GM19099 (cell line): Measurements from ENCODE around the gene NKAP.

Source experiments
- POLR2A ChIP-seq: IDR thresholded peaks from 3 replicates; pipeline ENCODE4 v1.6.1; 2011; ENCODE audit warnings: low read depth; ENCODE audit not compliant: insufficient read length; ENCODE audit errors: extremely low read depth

NKAP gene

GRCh38 chrX:119943185-119943988 lies at the start of gene NKAP:
TSS of gene NKAP (minus strand) at chrX:119943751. CDS start at chrX:119943605, 146 bp downstream.
- peak; percentile 59 for TF ChIP-seq POLR2A

DNA sequence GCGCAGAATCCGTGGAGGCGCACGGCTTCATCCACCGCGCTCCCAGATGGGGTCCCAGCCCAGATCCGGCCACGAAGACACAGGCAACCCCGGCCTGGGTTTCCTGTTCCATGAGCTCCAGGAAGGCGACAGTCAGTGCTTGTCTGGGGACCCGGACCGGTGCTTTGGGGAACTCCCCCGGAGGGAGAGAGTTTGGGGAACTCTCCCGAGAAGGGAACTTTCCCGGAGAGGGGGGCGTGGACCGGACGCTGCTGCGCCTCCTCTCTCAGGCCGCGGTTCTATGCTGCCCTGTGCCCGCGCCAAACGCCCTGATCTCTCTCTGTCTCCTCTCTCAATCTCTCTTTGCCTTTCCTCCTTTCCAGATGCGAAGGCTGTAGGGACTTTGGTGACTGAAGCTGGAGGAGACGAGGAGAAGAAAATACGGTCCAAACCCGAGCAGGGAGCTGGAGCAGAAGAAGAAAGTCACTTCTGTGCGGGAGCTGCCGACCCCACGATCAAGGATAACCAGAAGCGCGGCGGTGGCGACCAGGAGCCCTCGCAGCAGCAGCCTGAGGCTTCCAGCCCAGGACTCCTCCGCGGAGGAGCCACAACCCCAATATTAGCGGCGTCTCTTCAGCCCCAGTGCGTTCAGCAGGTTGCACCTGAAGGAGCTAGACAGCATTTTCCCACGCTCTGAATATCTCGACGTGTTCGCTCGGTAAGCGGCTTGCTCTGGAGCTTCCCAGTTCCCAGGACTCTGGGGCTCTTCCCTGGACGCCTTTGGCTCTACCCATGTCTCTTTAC lies 47.6 kb upstream of the NKAP start:
- TF ChIP-seq POLR2A, result no peak

DNA sequence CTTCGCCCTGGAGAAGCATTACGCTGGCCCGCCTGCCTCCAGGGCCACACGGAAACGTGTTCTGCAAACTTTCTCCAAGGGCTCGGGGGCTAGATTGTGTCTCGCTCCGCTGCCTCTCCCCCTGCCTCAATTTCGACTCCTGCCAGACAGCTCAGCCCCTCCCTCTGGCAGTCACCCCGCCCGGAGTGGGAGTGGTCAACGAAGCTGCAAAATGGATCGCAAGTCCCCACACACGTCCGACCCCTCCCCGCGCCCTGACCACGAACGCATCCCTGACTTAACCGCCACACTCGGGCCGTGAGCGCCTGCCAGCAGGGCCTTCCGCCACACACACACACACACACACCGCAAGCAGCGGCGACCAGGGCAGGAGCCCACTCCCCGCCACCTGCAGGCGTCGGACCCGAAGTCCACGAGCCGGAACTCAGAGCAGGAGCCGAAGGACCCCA lies 47.0 kb upstream of the NKAP start:
- TF ChIP-seq POLR2A, result no peak

DNA sequence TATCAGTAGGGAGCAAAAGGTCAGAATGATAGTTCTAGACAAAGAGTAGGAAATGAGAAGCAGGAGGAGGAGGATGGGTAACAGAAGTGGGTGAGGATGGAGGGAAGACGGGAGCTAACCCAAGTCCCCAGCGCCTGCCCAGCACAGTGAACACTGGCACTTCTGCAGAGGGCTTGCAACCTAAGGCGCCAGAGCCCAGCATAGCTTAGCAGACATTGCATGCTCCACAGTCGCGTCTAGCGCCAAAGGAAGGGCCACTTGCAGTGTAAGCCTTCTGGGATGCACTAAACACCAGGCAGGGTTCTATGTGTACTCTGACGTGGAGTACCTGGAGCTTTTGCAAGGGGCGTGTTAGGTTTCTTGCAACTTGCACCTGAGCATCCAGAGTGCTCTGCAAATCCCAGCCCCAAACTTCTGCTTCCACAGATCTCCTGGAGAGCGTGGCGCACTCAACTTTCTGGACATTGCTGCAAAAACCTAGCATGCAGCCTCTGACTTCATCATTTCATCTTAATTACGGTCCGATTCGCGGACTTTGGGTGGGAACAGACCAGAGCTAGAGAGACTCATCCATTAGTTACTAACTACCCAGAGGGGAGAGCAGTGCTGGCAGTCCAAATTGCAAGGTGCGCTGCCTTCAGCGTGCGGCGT lies 46.5 kb upstream of the NKAP start:
- TF ChIP-seq POLR2A, result no peak

DNA sequence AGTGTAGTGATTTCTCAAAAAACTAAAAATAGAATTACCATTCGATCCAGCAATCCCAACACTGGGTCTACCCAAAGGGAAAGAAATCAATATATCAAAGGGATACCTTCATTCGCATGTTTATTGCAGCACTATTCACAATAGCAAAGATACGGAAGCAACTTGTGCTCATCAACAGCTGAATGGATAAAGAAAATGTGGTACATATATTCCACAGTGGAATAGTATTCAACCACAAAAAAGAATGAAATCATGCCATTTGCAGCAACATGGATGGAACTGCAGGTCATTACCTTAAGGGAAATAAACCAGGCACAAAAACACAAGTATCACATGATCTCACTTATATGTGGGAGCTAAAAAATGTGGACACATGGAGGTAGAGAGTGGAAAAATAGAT lies 42.7 kb upstream of the NKAP start:
- no peak for TF ChIP-seq POLR2A

DNA sequence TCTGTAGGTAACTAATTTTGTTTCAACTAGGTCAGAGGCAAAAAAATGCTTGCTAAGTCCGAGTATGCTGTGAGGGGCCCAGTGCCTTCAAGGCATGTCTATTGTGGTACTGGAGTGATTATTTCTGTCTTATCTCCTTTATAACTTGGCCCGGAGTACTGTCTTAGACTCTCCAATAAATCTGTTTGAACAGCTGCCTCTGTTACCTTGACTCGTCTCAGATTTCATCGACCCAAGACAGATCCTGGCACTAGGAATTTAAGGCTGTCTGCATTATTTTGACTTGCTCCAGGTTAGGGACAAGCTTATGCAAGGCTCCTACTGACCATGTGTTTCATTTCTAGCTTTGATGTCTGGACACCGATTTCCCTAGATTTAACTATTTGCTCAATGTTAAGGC lies 41.1 kb upstream of the NKAP start:
- no peak for TF ChIP-seq POLR2A

DNA sequence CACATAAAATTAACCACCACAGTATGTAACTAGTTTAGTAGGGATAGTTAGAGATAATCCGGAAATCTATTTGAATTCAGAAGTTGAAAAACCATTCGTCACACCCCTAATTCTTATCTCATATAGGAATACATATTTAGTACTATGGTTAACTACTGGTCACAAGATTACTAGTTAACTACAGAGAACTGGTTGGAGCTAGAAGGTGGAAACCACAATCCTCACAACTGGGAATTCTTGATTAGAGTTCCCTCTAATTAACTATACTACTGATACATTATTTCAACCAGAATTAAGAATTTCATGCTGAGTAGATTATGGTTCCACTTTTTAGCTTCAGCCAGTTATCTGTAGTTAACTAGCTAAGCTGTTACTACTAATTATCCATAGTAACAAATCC lies 39.9 kb upstream of the NKAP start:
- no peak for TF ChIP-seq POLR2A

DNA sequence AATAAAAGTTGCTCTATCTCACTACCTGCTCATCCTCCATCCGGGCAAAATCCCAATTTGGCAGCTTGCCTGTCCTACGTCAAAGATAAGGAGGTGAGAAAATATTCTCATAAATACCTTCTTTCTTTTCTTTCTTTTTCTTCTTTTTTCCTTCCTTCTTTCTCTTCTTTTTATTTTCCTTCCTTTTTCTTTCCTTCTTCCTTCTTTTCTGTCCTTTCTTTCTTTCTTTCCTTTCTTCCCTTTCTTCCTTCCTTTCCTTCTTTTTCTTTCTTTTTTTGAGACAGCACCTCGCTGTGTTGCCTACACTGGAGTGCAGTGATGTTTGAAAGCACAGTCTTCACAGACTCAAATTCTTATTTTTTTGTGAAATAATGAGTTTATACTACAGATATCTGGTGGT lies 38.6 kb upstream of the NKAP start:
- no peak for TF ChIP-seq POLR2A

DNA sequence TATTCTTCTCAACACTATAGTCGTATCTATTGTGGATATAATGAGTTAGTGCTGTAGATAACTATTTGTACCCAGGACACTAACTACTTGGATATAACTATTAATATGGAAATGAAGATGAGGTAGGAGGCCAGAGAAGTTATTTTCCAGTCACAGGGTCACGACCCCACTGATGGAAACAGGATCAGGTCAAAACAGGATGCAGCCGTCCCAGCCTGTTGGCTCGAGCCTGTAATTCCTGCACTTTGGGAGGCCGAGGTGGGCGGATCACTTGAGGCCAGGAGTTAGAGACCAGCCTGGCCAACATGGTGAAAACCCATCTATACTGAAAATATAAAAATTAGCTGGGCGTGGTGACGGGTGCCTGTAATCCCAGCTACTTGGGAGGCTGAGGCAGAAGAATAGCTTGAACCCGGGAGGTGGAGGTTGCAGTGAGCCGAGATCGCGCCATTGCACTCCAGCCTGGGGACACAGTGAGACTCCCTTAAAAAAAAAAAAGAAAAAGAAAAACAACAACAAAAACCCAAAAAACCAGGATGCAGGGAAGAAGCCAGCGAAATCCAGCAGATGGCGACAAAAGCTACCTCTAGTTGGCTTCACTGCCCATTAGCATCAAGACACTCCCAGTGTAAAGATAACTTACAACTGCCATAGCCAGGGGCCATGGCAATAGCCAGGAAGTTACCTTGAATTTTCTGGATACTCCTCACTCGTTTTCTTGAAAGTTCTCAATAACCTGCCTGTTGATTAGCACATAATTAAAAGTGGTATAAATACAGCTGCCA lies 37.9 kb upstream of the NKAP start:
- no peak for TF ChIP-seq POLR2A

GRCh38 chrX:119971184-119971583 lies 27.6 kb upstream of the NKAP start:
- TF ChIP-seq POLR2A, result no peak

- no peak for TF ChIP-seq POLR2A
Measured at GRCh38 chrX:119970574-119970973, 27.0 kb upstream of the NKAP start.

GRCh38 chrX:119960625-119961024 lies 17.1 kb upstream of the NKAP start:
- no peak for TF ChIP-seq POLR2A

- TF ChIP-seq POLR2A, result no peak
Measured at GRCh38 chrX:119954374-119954773, 10.8 kb upstream of the NKAP start.

DNA sequence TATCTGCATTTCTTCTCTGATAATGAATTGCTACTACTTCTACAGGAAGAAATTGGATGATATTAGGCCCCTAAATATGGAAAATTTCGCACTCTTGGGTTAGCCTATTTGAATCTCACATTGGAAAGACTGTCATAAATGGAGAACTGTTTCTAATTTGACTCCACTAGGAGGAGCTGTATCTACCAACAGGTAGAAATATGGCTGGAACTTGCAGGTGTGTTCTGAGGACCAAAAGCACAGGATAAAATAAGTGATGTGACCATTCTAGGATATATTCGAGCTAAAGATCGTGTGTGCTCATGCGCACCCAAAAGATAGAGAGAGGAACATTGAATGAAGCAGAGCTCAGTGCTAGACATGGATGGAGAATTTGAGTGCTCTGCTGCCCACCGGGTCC lies 4.8 kb upstream of the NKAP start:
- TF ChIP-seq POLR2A, result no peak

GRCh38 chrX:119945481-119945880 lies 1.9 kb upstream of the NKAP start:
- no peak for TF ChIP-seq POLR2A
